GM10266 (cell line): Measurements from ENCODE around the gene DYNLT4.

Experiments
- DNase-seq: peaks from one replicate; pipeline ENCODE4 v3.0.0; 2012; ENCODE audit errors: extremely low spot score
- TF ChIP-seq, protein P1 (sequence below): IDR thresholded peaks from 2 replicates; pipeline ENCODE4 v1.5.1; 2012; ENCODE audit warnings: mild to moderate bottlenecking, low read depth; ENCODE audit not compliant: control insufficient read depth, insufficient read depth; ENCODE audit errors: missing control alignments

DYNLT4 gene, protein sequence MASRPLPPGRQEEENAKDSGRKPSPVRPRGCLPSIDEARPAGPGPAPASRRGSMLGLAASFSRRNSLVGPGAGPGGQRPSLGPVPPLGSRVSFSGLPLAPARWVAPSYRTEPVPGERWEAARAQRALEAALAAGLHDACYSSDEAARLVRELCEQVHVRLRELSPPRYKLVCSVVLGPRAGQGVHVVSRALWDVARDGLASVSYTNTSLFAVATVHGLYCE

DNA sequence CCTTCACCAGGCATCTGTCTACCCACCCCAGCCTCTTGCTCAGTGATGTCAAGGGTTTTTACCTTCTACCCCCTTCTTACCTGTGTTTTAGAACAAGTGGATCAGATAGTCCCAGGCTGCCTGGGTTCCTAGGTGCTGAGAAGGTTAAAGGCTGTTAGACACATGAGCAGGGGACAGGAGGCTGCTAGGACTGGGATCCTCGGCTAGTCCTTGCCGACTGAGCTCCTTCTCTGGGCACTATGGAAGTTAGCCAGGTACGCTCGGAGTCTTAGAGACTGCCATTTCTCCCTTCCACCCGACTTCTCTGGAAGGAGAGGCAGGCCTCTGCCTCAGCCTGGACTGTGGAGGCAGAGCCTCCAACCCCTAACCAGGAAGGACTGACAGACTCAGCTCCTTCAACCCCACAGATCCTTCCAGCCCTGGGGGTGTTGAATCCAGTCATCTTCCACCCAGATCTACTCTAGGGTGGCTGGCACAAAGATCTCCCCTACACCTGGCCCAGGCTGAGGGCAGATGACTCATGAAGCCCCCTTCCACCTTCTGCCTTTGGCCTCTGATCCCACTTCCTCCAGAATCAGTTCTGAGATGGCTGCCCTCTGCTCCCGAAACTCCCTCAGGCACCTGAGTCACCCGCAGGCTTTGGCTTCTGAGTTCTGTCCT, at the start of gene DYNLT4:
DYNLT4 (minus strand) TSS at position 648 of the 660 bp plus-strand sequence. CDS start 683 bp downstream, outside the sequence.
- TF ChIP-seq, protein P1, sequence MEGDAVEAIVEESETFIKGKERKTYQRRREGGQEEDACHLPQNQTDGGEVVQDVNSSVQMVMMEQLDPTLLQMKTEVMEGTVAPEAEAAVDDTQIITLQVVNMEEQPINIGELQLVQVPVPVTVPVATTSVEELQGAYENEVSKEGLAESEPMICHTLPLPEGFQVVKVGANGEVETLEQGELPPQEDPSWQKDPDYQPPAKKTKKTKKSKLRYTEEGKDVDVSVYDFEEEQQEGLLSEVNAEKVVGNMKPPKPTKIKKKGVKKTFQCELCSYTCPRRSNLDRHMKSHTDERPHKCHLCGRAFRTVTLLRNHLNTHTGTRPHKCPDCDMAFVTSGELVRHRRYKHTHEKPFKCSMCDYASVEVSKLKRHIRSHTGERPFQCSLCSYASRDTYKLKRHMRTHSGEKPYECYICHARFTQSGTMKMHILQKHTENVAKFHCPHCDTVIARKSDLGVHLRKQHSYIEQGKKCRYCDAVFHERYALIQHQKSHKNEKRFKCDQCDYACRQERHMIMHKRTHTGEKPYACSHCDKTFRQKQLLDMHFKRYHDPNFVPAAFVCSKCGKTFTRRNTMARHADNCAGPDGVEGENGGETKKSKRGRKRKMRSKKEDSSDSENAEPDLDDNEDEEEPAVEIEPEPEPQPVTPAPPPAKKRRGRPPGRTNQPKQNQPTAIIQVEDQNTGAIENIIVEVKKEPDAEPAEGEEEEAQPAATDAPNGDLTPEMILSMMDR, result no peak
- DNase-seq, result no peak

DNA sequence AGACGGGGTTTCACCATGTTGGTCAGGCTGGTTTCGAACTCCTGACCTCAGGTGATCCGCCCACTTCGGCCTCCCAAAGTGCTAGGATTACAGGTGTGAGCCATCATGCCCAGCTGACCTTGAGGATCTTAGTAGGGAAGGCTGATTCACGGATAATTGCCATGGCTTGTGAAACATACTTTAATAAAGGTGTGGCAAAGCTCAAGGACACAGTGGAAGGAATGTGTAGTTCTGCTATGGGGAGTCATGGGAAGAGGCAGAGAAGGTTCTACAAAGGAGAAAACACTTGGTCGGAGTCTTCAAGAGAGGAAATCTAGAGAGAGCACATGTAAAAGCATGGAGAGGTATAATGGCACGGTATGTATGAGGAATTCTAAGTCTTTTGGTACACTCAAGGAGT, 48.6 kb upstream of the DYNLT4 start:
- TF ChIP-seq, protein P1, result no peak
- DNase-seq, result no peak

DNA sequence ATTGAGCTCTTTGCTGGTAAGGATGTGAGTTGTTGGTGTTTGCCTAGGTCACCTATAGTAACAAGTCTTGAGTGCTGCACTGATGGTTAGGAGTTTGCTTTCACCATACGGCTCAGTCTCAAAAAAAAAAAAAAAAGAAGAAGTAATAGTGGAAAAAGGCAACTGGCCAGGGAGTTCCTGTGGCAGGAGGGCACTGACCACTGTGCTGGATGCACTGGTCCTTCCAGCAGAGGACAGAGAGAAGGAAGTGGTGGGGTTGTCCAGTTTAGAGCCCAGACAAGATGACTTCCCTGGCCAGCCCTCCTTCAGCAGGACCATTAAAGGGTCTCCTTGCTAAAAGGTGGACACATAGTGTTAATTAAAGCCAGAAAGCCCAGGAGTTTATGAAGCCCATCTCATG, 47.8 kb upstream of the DYNLT4 start:
- no peak for DNase-seq
- TF ChIP-seq, protein P1, result no peak

DNA sequence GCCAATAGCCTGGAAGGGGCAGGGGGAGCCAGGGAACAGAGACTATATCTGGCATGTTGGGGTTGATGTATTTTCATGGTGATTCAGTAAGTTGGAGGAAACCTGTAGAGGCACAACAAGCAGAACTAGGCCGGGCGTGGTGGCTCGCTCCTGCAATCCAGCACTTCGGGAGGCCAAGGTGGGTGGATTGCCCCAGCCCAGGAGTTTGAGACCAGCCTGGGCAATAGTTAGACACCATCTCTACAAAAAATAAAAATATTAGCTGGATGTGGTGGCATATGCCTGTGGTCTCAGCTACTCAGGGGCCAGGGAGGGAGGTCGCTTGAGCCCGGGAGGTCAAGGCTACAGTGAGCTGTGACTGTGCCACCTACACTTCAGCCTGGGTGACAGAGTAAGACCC, 46.0 kb upstream of the DYNLT4 start:
- DNase-seq, result no peak
- TF ChIP-seq, protein P1, result no peak

DNA sequence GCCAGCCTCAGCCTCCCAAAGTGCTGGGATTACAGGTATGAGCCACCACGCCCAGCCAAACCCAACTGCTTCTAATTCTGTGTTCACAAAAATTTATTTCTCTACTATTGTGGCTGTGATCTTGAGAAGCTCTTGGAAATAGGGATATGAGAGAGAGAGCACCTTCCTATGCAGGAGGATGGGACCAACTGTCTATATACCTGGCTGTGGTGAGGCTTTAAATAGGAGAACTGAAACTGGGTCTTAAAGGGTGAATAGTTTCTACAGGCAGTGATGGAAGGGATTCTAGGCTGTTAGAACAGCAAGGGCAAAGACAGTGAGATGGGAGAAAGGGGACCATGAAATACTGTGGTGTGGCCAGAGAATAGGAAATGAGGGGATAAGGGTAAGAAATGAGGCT, 44.2 kb upstream of the DYNLT4 start:
- TF ChIP-seq, protein P1, result no peak
- DNase-seq, result no peak

DNA sequence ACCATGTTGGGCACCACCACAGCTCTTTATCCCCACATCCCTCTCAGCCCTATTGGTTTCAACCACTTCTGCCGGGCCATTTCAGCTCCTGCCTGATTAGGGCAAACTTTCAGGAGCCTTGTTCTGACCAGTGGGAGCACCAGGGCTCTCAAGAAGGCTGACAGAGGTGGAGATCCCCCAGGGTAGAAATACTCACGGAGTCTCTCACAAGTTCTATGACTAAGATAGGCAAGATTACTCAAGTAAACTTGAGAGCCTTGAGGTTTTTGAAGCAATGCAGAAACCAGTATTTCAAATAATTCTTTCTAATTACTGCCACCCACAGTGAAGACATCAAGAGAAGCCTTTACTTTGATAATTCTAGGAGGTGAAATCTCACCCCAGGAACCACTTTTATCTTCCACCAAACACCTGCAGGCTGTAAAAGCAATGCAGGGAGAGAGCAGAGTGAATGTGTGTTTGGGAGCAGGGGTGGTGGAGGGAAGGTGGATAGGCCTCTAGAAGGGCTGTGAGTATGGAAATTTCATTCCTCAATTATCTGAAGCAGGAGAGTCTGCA, 42.5 kb upstream of the DYNLT4 start:
- TF ChIP-seq, protein P1, result no peak
- no peak for DNase-seq
